T-helper 1 cell treated with Interleukin-12 subunit alpha and Interleukin-12 subunit beta and Interleukin-4 antibody, amounts not matched to agents 30 μg/mL and 1 μg/mL, for 36 hours (primary cell): ENCODE measurements around the gene TMED10.
"Not testable (repeated sequence)": the region's sequence is repeated elsewhere in the genome, so short reads cannot be mapped to it uniquely, and the experiment has no call there.

Experiments
- H3K27ac Mint-ChIP-seq: one replicate; pipeline ENCODE4 v1.8.0; 2021; ENCODE audit warnings: mild to moderate bottlenecking, mixed read lengths
- H3K27me3 Mint-ChIP-seq: one replicate; pipeline ENCODE4 v1.8.0; 2021; ENCODE audit warnings: low read depth, mixed read lengths
- H3K36me3 Mint-ChIP-seq: one replicate; pipeline ENCODE4 v1.8.0; 2021; ENCODE audit warnings: low read depth, mixed read lengths
- H3K4me1 Mint-ChIP-seq: one replicate; pipeline ENCODE4 v1.8.0; 2021; ENCODE audit warnings: low read depth, mixed read lengths
- H3K4me3 Mint-ChIP-seq: one replicate; pipeline ENCODE4 v1.8.0; 2021; ENCODE audit warnings: mild to moderate bottlenecking, moderate library complexity, mixed read lengths
- H3K9me3 Mint-ChIP-seq: one replicate; pipeline ENCODE4 v1.8.0; 2021; ENCODE audit warnings: mixed read lengths

The TMED10 gene

GRCh38 chr14:75183225-75183624 lies 6.8 kb upstream of the TMED10 start:
- Mint-ChIP-seq H3K27ac (no peak overlapping the region), H3K27me3 (peaks cover 21% of the 10 kb centered on the region), H3K36me3 (no peaks in the 10 kb centered on the region), H3K4me3 (no peak overlapping the region), H3K4me1 (no peaks in the 10 kb centered on the region), H3K9me3 (no peaks in the 10 kb centered on the region)

GRCh38 chr14:75182821-75183220 lies 6.4 kb upstream of the TMED10 start:
- Mint-ChIP-seq H3K27ac (no peak overlapping the region), H3K4me1 (no peaks in the 10 kb centered on the region), H3K27me3 (peaks cover 19% of the 10 kb centered on the region), H3K4me3 (no peak overlapping the region), H3K9me3 (no peaks in the 10 kb centered on the region), H3K36me3 (no peaks in the 10 kb centered on the region)

DNA sequence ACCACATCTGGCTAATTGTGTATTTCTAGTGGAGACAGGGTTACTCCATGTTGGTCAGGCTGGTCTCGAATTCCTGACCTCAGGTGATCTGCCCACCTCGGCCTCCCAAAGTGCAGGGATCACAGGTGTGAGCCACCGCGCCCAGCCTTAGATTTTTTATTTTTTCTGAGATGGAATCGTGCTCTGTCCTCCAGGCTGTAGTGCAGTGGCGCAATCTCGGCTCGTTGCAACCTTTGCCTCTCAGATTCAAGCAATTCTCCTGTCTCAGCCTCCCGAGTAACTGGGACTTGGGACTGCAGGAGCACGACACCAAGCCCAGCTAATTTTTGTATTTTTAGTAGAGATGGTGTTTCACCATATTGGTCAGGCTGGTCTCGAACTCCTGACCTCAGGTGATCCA lies 5.8 kb upstream of the TMED10 start:
- not testable (repeated sequence) for H3K9me3 Mint-ChIP-seq, H3K4me3 Mint-ChIP-seq, H3K27ac Mint-ChIP-seq, H3K36me3 Mint-ChIP-seq, H3K4me1 Mint-ChIP-seq
- H3K27me3 Mint-ChIP-seq, result peaks cover 19% of the 10 kb centered on the region

GRCh38 chr14:75181293-75182062 lies 5.1 kb upstream of the TMED10 start:
- Mint-ChIP-seq H3K36me3 (no peaks in the 10 kb centered on the region), H3K27me3 (peaks cover 16% of the 10 kb centered on the region), H3K27ac (no peak overlapping the region), H3K4me1 (peaks cover 2% of the 10 kb centered on the region), H3K4me3 (no peak overlapping the region), H3K9me3 (no peaks in the 10 kb centered on the region)

GRCh38 chr14:75175677-75176141 lies 703 bp downstream of the TMED10 start:
- Mint-ChIP-seq H3K4me1 (peaks cover 28% of the 10 kb centered on the region), H3K36me3 (peaks cover 18% of the 10 kb centered on the region), H3K27ac (peak overlapping the region; percentile 93)

DNA sequence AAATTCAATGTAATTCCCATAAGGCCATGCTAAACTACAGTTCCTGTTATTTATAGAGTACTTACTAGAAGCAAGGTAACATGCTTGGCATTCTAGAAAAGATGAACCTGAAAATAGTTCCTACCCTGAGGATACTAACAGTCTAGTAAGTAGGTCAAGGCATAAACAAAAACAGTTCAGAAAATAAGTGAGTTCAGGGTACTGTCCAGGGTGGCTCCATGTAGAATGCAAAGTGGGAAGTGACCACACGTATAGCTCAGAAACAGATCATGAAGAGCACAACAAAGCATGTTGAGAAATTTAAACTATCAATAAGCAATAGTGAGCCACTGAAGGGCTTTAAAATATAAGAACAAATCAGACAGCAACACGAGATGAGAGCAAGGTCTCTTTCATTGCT lies 2.3 kb downstream of the TMED10 start:
- peaks cover 33% of the 10 kb centered on the region for H3K4me1 Mint-ChIP-seq
- peaks cover 21% of the 10 kb centered on the region for H3K36me3 Mint-ChIP-seq
- H3K4me3 Mint-ChIP-seq, result peak overlapping the region; percentile 65
- peak overlapping the region; percentile 19 for H3K27ac Mint-ChIP-seq
- H3K27me3 Mint-ChIP-seq, result peaks cover 3% of the 10 kb centered on the region
- H3K9me3 Mint-ChIP-seq, result no peaks in the 10 kb centered on the region

More at GRCh38 chr14:75175677-75176141, 703 bp downstream of the TMED10 start:
- Mint-ChIP-seq H3K27me3 (peaks cover 9% of the 10 kb centered on the region), H3K9me3 (no peaks in the 10 kb centered on the region), H3K4me3 (peak overlapping the region; percentile 86)

- Mint-ChIP-seq H3K4me3 (no peak overlapping the region), H3K27me3 (no peaks in the 10 kb centered on the region), H3K27ac (no peak overlapping the region), H3K4me1 (peaks cover 48% of the 10 kb centered on the region), H3K9me3 (no peaks in the 10 kb centered on the region), H3K36me3 (peaks cover 23% of the 10 kb centered on the region)
Measured at GRCh38 chr14:75170772-75171171, 5.6 kb downstream of the TMED10 start.

DNA sequence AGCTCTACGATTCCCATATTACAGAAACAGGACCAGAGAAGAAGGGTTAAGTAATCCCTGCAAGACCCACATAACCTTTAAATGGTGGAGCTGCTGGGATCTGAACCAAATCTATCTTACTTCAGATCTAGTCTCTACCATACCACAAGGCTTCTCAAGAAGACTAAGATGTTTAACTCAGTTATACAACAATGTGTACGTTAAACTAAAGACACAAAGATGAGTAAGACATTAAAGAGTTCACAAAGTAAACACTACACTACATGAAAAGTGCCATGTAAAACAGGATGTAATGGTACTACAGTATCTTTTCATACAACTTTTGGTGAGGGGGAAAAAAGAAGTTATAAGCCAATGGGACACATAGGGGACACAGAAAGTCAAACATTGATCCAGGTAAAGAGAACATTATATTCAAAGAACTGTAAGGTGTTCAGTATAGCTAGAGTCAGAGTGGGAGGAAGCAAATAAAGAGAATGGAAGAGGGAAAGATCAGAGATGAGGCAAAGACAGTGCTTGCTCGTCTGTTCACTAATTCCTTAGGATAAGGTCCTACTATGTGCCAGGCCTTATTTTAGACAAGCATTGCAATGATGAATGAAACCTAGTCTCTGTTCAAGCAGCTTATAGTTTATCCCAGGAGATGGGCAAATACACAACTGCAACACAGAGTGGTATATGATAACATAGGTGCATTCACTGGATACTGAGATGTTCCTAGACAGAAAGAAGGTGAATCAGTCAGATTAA lies 7.7 kb downstream of the TMED10 start:
- Mint-ChIP-seq H3K36me3 (peaks cover 15% of the 10 kb centered on the region), H3K9me3 (no peaks in the 10 kb centered on the region), H3K4me1 (peaks cover 37% of the 10 kb centered on the region), H3K27me3 (no peaks in the 10 kb centered on the region), H3K27ac (no peak overlapping the region), H3K4me3 (no peak overlapping the region)

- H3K4me3 Mint-ChIP-seq, result no peak overlapping the region
- H3K27me3 Mint-ChIP-seq, result no peaks in the 10 kb centered on the region
- peaks cover 13% of the 10 kb centered on the region for H3K36me3 Mint-ChIP-seq
- no peak overlapping the region for H3K27ac Mint-ChIP-seq
- H3K9me3 Mint-ChIP-seq, result no peaks in the 10 kb centered on the region
- peaks cover 35% of the 10 kb centered on the region for H3K4me1 Mint-ChIP-seq
Measured at GRCh38 chr14:75167325-75167724, 9.1 kb downstream of the TMED10 start.

DNA sequence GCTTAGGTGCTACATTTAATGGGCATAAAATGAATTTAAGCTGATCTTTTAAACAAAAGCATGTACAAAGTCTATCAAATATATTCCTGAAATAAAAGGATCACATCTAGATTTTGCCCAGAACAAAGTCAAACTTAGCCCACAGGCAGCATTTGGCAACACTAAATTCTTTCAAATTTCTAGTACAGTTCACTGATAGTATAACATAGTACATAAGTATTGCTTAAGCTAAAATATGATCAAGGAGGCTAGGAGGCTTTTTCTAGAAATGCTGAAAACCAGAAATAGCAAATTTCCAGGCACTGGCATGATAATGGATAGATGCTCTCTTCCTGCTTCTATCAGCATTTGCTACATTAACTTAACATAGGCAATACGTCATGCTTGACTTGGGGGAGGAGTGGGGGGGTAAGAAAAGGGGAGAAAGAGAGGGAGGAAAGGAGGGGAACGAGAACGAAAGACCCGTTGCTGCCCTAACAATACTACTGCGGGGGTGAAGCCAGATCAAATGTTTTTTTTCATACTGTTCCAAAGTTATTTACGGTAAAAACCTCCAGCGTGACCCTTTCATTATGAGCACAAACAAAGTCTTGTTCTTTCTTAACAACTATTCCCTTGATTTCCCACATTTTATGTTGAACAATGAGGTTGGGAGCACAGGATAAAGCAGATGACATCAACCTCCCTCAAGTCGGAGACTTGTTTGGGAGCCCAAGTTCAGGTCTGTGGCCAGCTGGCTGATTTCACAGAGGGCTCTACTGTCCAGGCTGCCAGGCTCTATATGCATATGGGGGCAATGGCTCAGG lies 10.6 kb downstream of the TMED10 start:
- Mint-ChIP-seq H3K27me3 (no peaks in the 10 kb centered on the region), H3K4me3 (no peak overlapping the region), H3K9me3 (no peaks in the 10 kb centered on the region), H3K27ac (no peak overlapping the region), H3K36me3 (peaks cover 8% of the 10 kb centered on the region), H3K4me1 (peaks cover 33% of the 10 kb centered on the region)

DNA sequence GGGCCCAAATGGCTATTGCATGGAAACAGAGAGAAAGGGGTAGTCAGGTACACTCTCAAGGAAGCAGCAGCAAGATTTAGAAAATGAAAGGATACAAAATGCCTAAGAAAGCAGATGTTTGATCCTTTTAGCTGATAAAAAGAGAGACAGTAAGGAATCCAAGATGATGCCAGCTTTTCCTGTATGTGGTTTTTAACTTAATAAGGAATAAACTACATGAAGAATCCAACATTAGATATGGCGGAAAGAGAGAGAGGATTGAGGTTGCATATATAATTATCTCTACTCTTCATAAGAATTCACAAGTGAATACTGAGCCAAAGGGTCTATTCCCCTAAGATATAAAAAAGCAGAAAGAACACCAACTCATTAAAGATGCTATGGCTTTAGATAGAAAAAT lies 11.6 kb downstream of the TMED10 start:
- Mint-ChIP-seq H3K27me3 (no peaks in the 10 kb centered on the region), H3K36me3 (peaks cover 4% of the 10 kb centered on the region), H3K9me3 (no peaks in the 10 kb centered on the region), H3K4me3 (no peak overlapping the region), H3K27ac (no peak overlapping the region), H3K4me1 (peaks cover 36% of the 10 kb centered on the region)

DNA sequence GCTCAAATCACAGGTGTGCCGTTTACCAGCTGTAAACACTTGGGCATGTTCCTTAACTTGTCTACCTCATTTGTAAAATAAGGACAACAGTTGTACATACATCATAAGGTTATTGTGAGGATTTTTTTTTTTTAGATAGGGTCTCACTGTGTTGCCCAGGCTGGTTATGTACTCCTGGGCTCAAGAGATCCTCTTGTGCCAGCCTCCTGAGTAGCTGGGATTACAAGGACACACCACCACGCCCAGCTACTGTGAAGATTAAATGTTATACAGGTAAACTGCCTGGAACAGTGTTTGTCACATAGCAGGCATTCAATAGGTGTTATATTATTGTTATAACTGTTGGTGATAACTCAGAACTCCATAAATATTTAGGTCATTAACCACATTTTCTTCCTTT lies 12.7 kb downstream of the TMED10 start:
- Mint-ChIP-seq H3K36me3 (peaks cover 3% of the 10 kb centered on the region), H3K27me3 (no peaks in the 10 kb centered on the region), H3K4me3 (no peak overlapping the region), H3K27ac (no peak overlapping the region), H3K4me1 (peaks cover 40% of the 10 kb centered on the region), H3K9me3 (no peaks in the 10 kb centered on the region)

DNA sequence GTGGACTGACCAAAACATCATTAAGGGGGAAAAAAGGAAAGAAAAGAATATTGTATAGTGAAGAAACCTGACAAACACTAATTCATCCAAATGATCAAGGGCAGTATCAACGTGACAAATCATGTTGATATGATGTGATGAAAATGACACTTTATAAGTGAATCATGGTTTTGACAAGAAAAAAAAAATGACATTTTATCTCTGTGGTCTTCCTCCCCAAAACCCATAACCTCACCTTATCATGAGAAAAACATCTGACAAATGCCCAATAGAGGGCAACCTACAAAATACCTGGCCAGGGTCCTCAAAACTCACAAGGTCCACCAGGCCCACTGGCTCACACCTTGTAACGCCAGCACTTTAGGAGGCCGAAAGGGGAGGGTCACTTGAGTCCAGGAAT lies 13.8 kb downstream of the TMED10 start:
- peaks cover 34% of the 10 kb centered on the region for H3K4me1 Mint-ChIP-seq

DNA sequence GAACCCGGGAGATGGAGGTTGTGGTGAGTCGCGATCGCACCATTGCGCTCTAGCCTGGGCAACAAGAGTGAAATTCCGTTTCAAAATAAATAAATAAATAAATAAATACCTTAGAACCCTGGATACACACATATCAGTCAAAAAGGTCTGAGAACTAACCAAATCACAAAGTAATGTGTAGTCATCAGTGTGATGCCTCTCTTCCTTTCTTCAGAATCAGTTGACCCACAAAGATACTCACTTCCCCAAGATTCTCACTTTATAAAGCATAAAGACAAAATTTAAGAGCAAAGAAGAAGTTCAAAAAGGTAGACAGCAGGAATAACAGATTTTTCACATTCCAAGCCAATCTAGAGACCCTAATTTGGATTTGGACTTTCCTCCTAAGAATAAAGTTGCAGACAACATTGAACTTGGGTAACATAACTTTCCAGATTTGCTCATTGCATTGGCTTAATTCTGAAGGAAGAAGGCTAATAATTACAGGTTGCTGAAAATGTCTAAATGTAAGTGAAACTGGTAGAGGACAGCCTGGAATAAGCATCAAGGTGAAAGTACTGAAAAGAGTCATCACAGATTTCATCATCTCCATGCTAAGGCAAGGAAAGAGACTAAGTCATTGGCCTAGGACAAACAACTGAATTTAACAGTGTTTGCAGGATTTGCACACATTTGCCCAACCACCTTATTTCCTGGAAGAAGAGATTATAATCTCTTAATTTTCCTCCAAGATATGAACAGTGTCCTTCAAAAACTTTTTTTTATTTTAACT lies 17.4 kb downstream of the TMED10 start:
- H3K4me1 Mint-ChIP-seq, result peaks cover 43% of the 10 kb centered on the region
- no peak overlapping the region for H3K27ac Mint-ChIP-seq
- no peak overlapping the region for H3K4me3 Mint-ChIP-seq
- H3K27me3 Mint-ChIP-seq, result no peaks in the 10 kb centered on the region
- no peaks in the 10 kb centered on the region for H3K9me3 Mint-ChIP-seq
- H3K36me3 Mint-ChIP-seq, result peaks cover 2% of the 10 kb centered on the region

More for the DNA sequence above, 13.8 kb downstream of the TMED10 start:
- peaks cover 2% of the 10 kb centered on the region for H3K36me3 Mint-ChIP-seq
- no peak overlapping the region for H3K27ac Mint-ChIP-seq
- H3K27me3 Mint-ChIP-seq, result no peaks in the 10 kb centered on the region
- no peak overlapping the region for H3K4me3 Mint-ChIP-seq
- no peaks in the 10 kb centered on the region for H3K9me3 Mint-ChIP-seq
